Effector CD4-positive, alpha-beta T cell (primary cell): ENCODE measurements around the gene FOXE1.
A peak's percentile ranks its signal among the peaks of the same experiment; 100 is the strongest.

Source experiments
- DNase-seq: peaks from one replicate; pipeline ENCODE4 v3.0.0-alpha.2; 2020

The FOXE1 gene

GRCh38 chr9:97848480-97849237, 4.4 kb upstream of the FOXE1 start:
- DNase-seq = no peak

GRCh38 chr9:97849980-97850379, 3.0 kb upstream of the FOXE1 start:
- no peak for DNase-seq

- DNase-seq = no peak
These were observed 2.1 kb upstream of the FOXE1 start for GRCh38 chr9:97850746-97851445.

- no peak for DNase-seq
These were observed 1.6 kb upstream of the FOXE1 start for GRCh38 chr9:97851446-97851883.

- no peak for DNase-seq
These were observed 1.0 kb upstream of the FOXE1 start for GRCh38 chr9:97852001-97852398.

- DNase-seq = no peak
These were observed 499 bp upstream of the FOXE1 start for GRCh38 chr9:97852399-97853055.

GRCh38 chr9:97853844-97854695, 1.0 kb downstream of the FOXE1 start:
- peak; percentile 21 for DNase-seq

- no peak for DNase-seq
These were observed 1.9 kb downstream of the FOXE1 start for GRCh38 chr9:97854696-97855485.

GRCh38 chr9:97855486-97855875, 2.5 kb downstream of the FOXE1 start:
- DNase-seq = no peak

- no peak for DNase-seq
These were observed 2.9 kb downstream of the FOXE1 start for GRCh38 chr9:97855899-97856298.

GRCh38 chr9:97856857-97857605, 4.0 kb downstream of the FOXE1 start:
- DNase-seq = no peak

- DNase-seq = no peak
These were observed 4.8 kb downstream of the FOXE1 start for GRCh38 chr9:97857606-97858392.

GRCh38 chr9:97858393-97858713, 5.3 kb downstream of the FOXE1 start:
- DNase-seq = no peak

GRCh38 chr9:97858826-97859225, 5.8 kb downstream of the FOXE1 start:
- no peak for DNase-seq

- no peak for DNase-seq
These were observed 6.3 kb downstream of the FOXE1 start for GRCh38 chr9:97859346-97859745.

- DNase-seq = no peak
These were observed 7.6 kb downstream of the FOXE1 start for GRCh38 chr9:97860451-97861147.

GRCh38 chr9:97861148-97861475, 8.1 kb downstream of the FOXE1 start:
- no peak for DNase-seq

GRCh38 chr9:97863314-97863713, 10.3 kb downstream of the FOXE1 start:
- DNase-seq = no peak

- DNase-seq = no peak
These were observed 11.4 kb downstream of the FOXE1 start for GRCh38 chr9:97864396-97864795.

GRCh38 chr9:97866300-97866699, 13.3 kb downstream of the FOXE1 start:
- no peak for DNase-seq
